Measurements from ENCODE around the gene GATAD2A. TPM values are rescaled to one million over a fixed set of nuclear protein-coding genes. Genes with fewer than 3 reads are reported as not detected.

The GATAD2A gene
- total RNA-seq, 1 donor from 2014 or later = 304 TPM

DNA sequence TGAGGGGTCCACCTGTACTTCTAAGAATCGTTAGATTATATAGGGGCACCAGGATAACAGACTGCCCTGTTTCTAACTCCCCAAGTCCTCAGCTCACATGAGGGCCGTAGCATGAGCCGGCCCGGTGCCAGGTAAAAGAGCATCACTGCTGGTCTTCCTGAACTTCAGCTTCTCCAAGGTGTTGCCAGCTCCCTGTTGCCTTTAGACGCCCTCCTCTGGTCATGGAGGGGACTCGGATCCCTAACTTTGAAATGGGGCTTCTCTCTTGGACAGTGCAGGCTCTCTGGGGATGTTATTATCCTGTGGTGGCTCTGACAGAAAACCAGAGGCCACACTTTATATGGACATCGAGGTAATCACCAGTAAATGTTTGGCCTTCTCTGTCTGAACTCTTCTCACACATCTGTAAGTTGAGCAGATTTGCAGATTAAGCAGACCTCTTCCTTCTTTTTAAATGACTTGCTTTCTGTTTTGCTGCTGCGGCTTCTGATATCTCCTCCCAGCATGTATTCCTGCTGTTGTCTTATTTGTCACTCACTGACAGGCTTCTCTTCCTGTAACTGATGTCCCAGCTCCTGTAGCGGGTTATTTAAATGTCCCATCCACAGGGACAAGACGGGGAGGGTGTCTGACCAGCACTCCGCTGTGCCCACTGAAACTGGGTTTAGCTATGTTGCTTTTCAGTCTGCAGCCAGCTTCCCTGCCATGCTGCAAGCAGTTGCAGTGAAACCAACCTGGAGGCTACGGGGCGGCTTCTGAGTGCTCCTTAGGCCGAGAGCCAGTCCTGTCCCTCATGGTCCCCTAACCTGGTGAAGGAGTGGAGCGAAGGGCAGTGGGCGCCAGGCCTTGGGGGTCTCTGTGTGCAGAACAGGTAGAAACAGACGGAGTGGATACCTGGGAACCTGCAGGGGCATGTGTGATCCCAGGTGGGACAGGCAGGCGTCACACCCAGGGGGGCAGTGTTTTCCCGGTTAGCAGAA lies 70.7 kb downstream of the GATAD2A start:
- Histone ChIP-seq H3K36me3 (ENCODE audit: control insufficient read depth, insufficient read depth, low read length) (no peaks in the 10 kb centered on the region), H3K4me3 (ENCODE audit: low read depth, low read length) (no peak overlapping the region), H3K27me3 (ENCODE audit: control insufficient read depth, insufficient read depth, low read length) (no peaks in the 10 kb centered on the region)
- no peak for DNase-seq (ENCODE audit: low read depth)
- TF ChIP-seq, protein P1, sequence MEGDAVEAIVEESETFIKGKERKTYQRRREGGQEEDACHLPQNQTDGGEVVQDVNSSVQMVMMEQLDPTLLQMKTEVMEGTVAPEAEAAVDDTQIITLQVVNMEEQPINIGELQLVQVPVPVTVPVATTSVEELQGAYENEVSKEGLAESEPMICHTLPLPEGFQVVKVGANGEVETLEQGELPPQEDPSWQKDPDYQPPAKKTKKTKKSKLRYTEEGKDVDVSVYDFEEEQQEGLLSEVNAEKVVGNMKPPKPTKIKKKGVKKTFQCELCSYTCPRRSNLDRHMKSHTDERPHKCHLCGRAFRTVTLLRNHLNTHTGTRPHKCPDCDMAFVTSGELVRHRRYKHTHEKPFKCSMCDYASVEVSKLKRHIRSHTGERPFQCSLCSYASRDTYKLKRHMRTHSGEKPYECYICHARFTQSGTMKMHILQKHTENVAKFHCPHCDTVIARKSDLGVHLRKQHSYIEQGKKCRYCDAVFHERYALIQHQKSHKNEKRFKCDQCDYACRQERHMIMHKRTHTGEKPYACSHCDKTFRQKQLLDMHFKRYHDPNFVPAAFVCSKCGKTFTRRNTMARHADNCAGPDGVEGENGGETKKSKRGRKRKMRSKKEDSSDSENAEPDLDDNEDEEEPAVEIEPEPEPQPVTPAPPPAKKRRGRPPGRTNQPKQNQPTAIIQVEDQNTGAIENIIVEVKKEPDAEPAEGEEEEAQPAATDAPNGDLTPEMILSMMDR (IDR thresholded peaks at IDR 0.05; ENCODE audit: insufficient read depth, low read length, poor library complexity, severe bottlenecking) = peak; percentile 29

- Histone ChIP-seq H3K27me3 (ENCODE audit: control insufficient read depth, insufficient read depth, low read length) (no peaks in the 10 kb centered on the region), H3K36me3 (ENCODE audit: control insufficient read depth, insufficient read depth, low read length) (no peaks in the 10 kb centered on the region), H3K4me3 (ENCODE audit: low read depth, low read length) (no peak overlapping the region)
- no peak for DNase-seq (ENCODE audit: low read depth)
- TF ChIP-seq, protein P1 (IDR thresholded peaks at IDR 0.05; ENCODE audit: insufficient read depth, low read length, poor library complexity, severe bottlenecking) = no peak
Measured at GRCh38 chr19:19477705-19478383, 72.4 kb downstream of the GATAD2A start.

GRCh38 chr19:19480688-19481087 lies 75.2 kb downstream of the GATAD2A start:
- TF ChIP-seq, protein P1 (IDR thresholded peaks at IDR 0.05; ENCODE audit: insufficient read depth, low read length, poor library complexity, severe bottlenecking) = no peak
- DNase-seq (ENCODE audit: low read depth) = no peak
- Histone ChIP-seq H3K27me3 (ENCODE audit: control insufficient read depth, insufficient read depth, low read length) (no peaks in the 10 kb centered on the region), H3K4me3 (ENCODE audit: low read depth, low read length) (no peak overlapping the region), H3K36me3 (ENCODE audit: control insufficient read depth, insufficient read depth, low read length) (no peaks in the 10 kb centered on the region)

- no peaks in the 10 kb centered on the region for H3K27me3 ChIP-seq (ENCODE audit: control insufficient read depth, insufficient read depth, low read length)
- no peaks in the 10 kb centered on the region for H3K36me3 ChIP-seq (ENCODE audit: control insufficient read depth, insufficient read depth, low read length)
- TF ChIP-seq, protein P1 (IDR thresholded peaks at IDR 0.05; ENCODE audit: insufficient read depth, low read length, poor library complexity, severe bottlenecking) = no peak
- no peak for DNase-seq (ENCODE audit: low read depth)
- H3K4me3 ChIP-seq (ENCODE audit: low read depth, low read length) = no peak overlapping the region
Measured at GRCh38 chr19:19482809-19483596, 77.5 kb downstream of the GATAD2A start.

DNA sequence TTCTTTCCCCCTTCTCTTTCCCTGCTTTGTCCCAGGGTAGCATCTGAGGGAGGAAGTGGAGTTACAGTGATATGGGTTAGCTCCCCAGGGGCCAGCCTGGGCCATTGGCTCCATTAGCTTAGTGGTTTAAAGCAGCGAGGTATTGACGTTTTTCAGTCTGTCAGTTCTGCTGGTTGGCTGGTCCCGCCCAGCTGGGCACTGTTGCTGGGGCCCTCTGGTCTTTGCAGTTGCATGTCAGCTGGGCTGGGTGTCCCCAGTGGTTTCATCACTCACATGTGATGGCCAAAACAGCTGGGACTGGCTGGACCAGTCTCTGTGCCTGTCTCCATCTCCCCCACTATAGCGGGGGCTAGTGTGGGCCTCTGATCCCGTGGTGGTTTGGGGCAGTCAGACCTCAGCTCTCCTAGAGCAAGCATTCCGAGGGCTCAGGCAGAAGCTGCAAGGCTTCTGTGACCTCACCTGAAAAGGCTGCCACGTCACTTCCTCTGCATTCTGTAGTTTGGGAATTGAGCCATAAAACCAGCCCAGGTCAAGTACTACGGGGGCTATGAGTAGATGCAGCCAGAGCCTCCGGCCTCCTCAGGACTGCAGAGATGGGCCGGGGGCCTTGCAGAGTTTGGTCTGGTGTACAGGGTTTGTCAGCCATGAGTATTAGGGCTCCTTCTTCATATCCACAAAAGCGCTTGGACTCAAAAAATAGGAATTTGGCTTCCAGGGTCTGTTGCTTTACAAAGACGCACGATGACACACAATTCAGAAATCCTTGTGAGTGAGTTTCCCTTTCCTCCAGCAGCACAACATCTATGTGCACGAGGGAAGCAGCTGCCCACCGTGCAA lies 79.9 kb downstream of the GATAD2A start:
- Histone ChIP-seq H3K36me3 (ENCODE audit: control insufficient read depth, insufficient read depth, low read length) (no peaks in the 10 kb centered on the region), H3K4me3 (ENCODE audit: low read depth, low read length) (no peak overlapping the region)
- no peak for DNase-seq (ENCODE audit: low read depth)

More for the DNA sequence above, 79.9 kb downstream of the GATAD2A start:
- TF ChIP-seq, protein P1 (IDR thresholded peaks at IDR 0.05; ENCODE audit: insufficient read depth, low read length, poor library complexity, severe bottlenecking) = no peak
- H3K27me3 ChIP-seq (ENCODE audit: control insufficient read depth, insufficient read depth, low read length) = no peaks in the 10 kb centered on the region

Measured in kidney epithelial cell (primary cell).